ENCODE results near the gene MS4A7. TPM values are rescaled to one million over a fixed set of nuclear protein-coding genes. Genes with fewer than 3 reads are reported as not detected.

The MS4A7 gene
- total and polyA plus RNA-seq, 2 of the 4 experiments (the other 2 are of a cell fraction) = not detected

DNA sequence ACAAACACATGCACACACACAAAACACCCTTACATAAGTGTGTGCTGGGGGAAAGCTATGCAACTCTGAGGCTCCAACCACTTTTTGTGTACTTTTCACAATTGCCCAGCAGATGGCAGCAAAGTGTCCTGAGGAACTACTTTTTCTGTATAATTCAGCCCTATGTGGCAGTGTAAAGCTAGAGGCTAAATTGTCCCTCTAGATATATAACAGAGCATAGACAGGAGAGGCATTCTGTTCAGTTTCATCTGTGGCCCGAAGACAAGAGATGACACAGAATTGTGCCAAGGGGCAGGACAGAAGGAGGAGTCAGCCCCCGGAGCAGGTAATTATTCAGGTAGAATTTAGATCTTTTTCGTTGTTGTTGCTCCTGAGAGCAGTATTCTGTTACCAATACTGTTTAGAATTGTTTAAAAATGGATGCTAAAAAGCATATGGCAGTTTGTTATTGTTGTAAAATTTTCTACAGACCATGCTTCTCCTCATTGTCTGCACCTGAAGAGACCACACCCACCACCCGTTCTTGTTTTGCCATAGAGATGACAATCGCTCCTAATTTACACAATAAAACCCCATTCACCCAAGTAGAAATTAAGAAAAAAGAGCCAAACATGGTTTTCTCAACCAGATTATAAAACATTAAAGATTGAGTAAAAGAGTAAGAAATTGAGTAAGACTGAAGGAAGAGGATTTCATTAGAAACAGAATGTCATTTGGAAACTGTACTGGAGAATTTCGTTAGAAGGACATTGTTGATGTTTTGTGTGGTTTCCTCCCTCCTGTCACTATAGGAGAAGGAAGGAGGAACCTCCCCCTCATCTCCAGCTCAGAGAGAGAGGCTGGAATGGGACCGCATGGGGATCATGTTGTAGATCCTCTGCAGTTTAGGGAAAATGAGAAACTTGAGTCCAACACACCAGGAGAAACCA, 14.5 kb upstream of the MS4A7 start:
- Histone ChIP-seq H3K14ac (replicated peaks; ENCODE audit: low read depth, low read length) (no peak overlapping the region), H4K91ac (ENCODE audit: insufficient read depth, low read depth, low read length) (no peak overlapping the region), H2AFZ (replicated peaks; ENCODE audit: low read length, poor library complexity) (no peak overlapping the region), H3K18ac (ENCODE audit: low read depth, low read length) (no peak overlapping the region), H3K4ac (ENCODE audit: low read depth, low read length) (no peak overlapping the region), H2BK20ac (ENCODE audit: low read depth, low read length) (no peak overlapping the region), H3K56ac (ENCODE audit: extremely low read depth, insufficient read depth, low read length) (no peak overlapping the region), H3K36me3 (ENCODE audit: control insufficient read depth, insufficient read depth, low read length) (no peaks in the 10 kb centered on the region), H2AK9ac (replicated peaks; ENCODE audit: low read depth, low read length, poor library complexity) (no peak overlapping the region), H2AK5ac (ENCODE audit: low read depth, low read length) (no peak overlapping the region), H3K9me1 (ENCODE audit: insufficient read depth, low read length) (no peaks in the 10 kb centered on the region), H2BK5ac (ENCODE audit: low read depth, low read length, poor library complexity, severe bottlenecking) (no peak overlapping the region), H3K79me1 (ENCODE audit: low read depth in 1 of 2, low read length in 2 of 2) (no peaks in the 10 kb centered on the region), H3K4me3 (ENCODE audit: insufficient read depth, low read depth, low read length) (no peak overlapping the region), H4K20me1 (ENCODE audit: insufficient read depth, low read length) (no peaks in the 10 kb centered on the region), H3K4me1 (ENCODE audit: control insufficient read depth, insufficient read depth, low read length) (no peaks in the 10 kb centered on the region), H3K27ac (ENCODE audit: insufficient read depth, low read length) (no peak overlapping the region), H4K8ac (ENCODE audit: low read depth in 2 of 2, low read length in 2 of 2) (no peak overlapping the region), H2BK120ac (ENCODE audit: low read depth, low read length) (no peak overlapping the region), H3K23ac (ENCODE audit: low read depth, low read length) (no peak overlapping the region), H4K5ac (ENCODE audit: low read depth, low read length) (no peak overlapping the region), H3K9ac (ENCODE audit: low read depth, low read length) (no peak overlapping the region), H2BK15ac (ENCODE audit: low read depth, low read length) (no peak overlapping the region), H3K4me2 (ENCODE audit: low read depth, low read length) (no peak overlapping the region), H3K27me3 (ENCODE audit: control insufficient read depth, insufficient read depth, low read length) (no peaks in the 10 kb centered on the region), H3K9me3 (ENCODE audit: control insufficient read depth, insufficient read depth, low read length) (peaks cover 5% of the 10 kb centered on the region)
- WGBS, 2 experiments (ENCODE audit: extremely low coverage in 2 of 2, insufficient read length in 1 of 2) = no CpG with 5 or more reads among the region's 7 CpGs
- DNase-seq (peak; percentile 25), ATAC-seq (ENCODE audit: low read depth) (peak; percentile 75)
- dilution Hi-C loops (cut with HindIII; ENCODE audit: low sequenced_read_pairs, unreplicated experiment) (no loop called here), in situ Hi-C loops (cut with MboI; ENCODE audit: low sequenced_read_pairs) (no loop called here), intact Hi-C loops (cut with micrococcal nuclease) (no loop called here)
- ChIA-PET CTCF (interaction anchor here (0.5 to 1.9 kb wide), 4 partner anchors 9 to 652 kb away, joined by 3 to 6 read pairs (median 3); partner anchors contain the start of gene MS4A1), POLR2A (ENCODE audit: unreplicated experiment) (no interaction called here)
- no TSS peak for BruUV-seq (replicated peaks)
- TF ChIP-seq, protein P1, sequence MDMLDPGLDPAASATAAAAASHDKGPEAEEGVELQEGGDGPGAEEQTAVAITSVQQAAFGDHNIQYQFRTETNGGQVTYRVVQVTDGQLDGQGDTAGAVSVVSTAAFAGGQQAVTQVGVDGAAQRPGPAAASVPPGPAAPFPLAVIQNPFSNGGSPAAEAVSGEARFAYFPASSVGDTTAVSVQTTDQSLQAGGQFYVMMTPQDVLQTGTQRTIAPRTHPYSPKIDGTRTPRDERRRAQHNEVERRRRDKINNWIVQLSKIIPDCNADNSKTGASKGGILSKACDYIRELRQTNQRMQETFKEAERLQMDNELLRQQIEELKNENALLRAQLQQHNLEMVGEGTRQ (IDR thresholded peaks at IDR 0.05; ENCODE audit: low read depth, low read length) = no peak
- TF ChIP-seq FOS (IDR thresholded peaks at IDR 0.05; ENCODE audit: low read depth, low read length) (no peak), POLR2A (IDR thresholded peaks at IDR 0.05; ENCODE audit: low read depth, low read length) (no peak), SMC3 (IDR thresholded peaks at IDR 0.05; ENCODE audit: low read depth, low read length) (no peak), MXI1 (IDR thresholded peaks at IDR 0.05; ENCODE audit: borderline replicate concordance, low read depth, low read length) (no peak), RAD21 (IDR thresholded peaks at IDR 0.05; ENCODE audit: low read length) (peak; percentile 48), CEBPB (IDR thresholded peaks at IDR 0.05; ENCODE audit: low read depth, low read length) (no peak)
- TF ChIP-seq, protein P2, sequence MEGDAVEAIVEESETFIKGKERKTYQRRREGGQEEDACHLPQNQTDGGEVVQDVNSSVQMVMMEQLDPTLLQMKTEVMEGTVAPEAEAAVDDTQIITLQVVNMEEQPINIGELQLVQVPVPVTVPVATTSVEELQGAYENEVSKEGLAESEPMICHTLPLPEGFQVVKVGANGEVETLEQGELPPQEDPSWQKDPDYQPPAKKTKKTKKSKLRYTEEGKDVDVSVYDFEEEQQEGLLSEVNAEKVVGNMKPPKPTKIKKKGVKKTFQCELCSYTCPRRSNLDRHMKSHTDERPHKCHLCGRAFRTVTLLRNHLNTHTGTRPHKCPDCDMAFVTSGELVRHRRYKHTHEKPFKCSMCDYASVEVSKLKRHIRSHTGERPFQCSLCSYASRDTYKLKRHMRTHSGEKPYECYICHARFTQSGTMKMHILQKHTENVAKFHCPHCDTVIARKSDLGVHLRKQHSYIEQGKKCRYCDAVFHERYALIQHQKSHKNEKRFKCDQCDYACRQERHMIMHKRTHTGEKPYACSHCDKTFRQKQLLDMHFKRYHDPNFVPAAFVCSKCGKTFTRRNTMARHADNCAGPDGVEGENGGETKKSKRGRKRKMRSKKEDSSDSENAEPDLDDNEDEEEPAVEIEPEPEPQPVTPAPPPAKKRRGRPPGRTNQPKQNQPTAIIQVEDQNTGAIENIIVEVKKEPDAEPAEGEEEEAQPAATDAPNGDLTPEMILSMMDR (conservative IDR thresholded peaks at IDR 0.05; ENCODE audit: low read depth, low read length) = peak; percentile 59
